ENCODE measurements around the gene ADAM23. TPM values are rescaled to one million over a fixed set of nuclear protein-coding genes. Genes with fewer than 3 reads are reported as not detected.

The ADAM23 gene
- total RNA-seq, 1 experiment from 2014 or later: 24.6 TPM

- peaks cover 8% of the 10 kb centered on the region; the same call in 1 of the 2 replicates for H3K36me3 Mint-ChIP-seq
- no peak for ATAC-seq
- H3K27ac Mint-ChIP-seq: no peak overlapping the region
- POLR2A ChIA-PET: no interaction called here
- H3K4me3 Mint-ChIP-seq: no peak overlapping the region
- no peak for TF ChIP-seq TEAD1 (CRISPR knock-in tag; IDR thresholded peaks at IDR 0.05)
- TF ChIP-seq TCF7 (CRISPR knock-in tag; IDR thresholded peaks at IDR 0.05; ENCODE audit: low read depth): no peak
- no peak for TF ChIP-seq SOX15 (CRISPR knock-in tag; IDR thresholded peaks at IDR 0.05)
- peaks cover 8% of the 10 kb centered on the region; the same call in 1 of the 2 replicates for H3K27me3 Mint-ChIP-seq (ENCODE audit: low read depth)
- no peaks in the 10 kb centered on the region for H3K9me3 Mint-ChIP-seq
- no peak for DNase-seq (ENCODE audit: low spot score)
- peaks cover 22% of the 10 kb centered on the region for H3K4me1 Mint-ChIP-seq
- CTCF ChIA-PET: no interaction called here
Observed at GRCh38 chr2:206452242-206452641, 8.9 kb downstream of the ADAM23 start.

GRCh38 chr2:206452750-206453149 lies 9.4 kb downstream of the ADAM23 start:
- no peak overlapping the region for H3K4me3 Mint-ChIP-seq
- TF ChIP-seq ZNF671 (CRISPR knock-in tag; IDR thresholded peaks at IDR 0.05) (no peak), FOXK1 (CRISPR knock-in tag; IDR thresholded peaks at IDR 0.05) (no peak), ZNF416 (CRISPR knock-in tag; IDR thresholded peaks at IDR 0.05) (no peak), ZSCAN18 (CRISPR knock-in tag; IDR thresholded peaks at IDR 0.05) (no peak), ZNF263 (CRISPR knock-in tag; IDR thresholded peaks at IDR 0.05; ENCODE audit: low read depth) (no peak), IRF1 (CRISPR knock-in tag; IDR thresholded peaks at IDR 0.05) (no peak), NR1H2 (CRISPR knock-in tag; IDR thresholded peaks at IDR 0.05) (no peak), TEAD4 (CRISPR knock-in tag; IDR thresholded peaks at IDR 0.05) (no peak), ARID4B (CRISPR knock-in tag; IDR thresholded peaks at IDR 0.05; ENCODE audit: borderline replicate concordance) (no peak), E2F1 (CRISPR knock-in tag; IDR thresholded peaks at IDR 0.05) (no peak), AR (CRISPR knock-in tag; IDR thresholded peaks at IDR 0.05) (no peak), SMAD4 (CRISPR knock-in tag; IDR thresholded peaks at IDR 0.05) (no peak), FOXP4 (CRISPR knock-in tag; IDR thresholded peaks at IDR 0.05) (no peak), RORB (CRISPR knock-in tag; IDR thresholded peaks at IDR 0.05) (no peak)
- TF ChIP-seq, protein P1, sequence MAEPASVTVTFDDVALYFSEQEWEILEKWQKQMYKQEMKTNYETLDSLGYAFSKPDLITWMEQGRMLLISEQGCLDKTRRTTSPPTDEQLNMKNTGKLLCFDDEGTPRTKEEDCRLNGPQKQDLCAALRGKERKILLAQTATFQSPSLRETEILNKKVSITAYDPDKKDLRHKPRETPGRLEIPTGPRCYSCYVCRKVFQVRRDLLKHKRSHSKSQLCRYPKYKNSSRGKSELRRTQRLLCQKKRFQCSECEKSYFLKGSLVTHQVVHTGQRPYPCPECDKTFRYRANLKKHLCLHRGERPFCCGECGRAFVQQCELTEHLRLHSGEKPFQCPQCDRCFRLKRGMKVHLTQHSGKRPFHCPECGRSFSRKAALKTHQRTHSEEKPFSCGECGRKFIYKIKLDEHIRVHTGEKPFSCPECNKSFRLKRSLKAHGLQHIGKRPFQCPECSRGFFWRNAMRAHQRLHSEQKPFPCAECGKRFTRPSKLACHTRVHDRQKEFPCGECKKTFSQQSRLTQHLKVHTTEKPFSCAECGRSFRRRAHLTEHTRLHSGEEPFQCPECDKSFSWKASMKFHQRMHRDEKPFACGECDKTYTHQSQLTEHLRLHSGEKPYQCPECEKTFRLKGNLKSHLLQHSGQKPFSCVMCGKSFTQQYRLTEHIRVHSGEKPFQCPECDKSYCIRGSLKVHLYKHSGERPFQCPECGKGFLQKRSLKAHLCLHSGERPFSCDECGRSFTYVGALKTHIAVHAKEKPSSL (CRISPR knock-in tag; conservative IDR thresholded peaks at IDR 0.05): no peak
- TF ChIP-seq, protein P2, sequence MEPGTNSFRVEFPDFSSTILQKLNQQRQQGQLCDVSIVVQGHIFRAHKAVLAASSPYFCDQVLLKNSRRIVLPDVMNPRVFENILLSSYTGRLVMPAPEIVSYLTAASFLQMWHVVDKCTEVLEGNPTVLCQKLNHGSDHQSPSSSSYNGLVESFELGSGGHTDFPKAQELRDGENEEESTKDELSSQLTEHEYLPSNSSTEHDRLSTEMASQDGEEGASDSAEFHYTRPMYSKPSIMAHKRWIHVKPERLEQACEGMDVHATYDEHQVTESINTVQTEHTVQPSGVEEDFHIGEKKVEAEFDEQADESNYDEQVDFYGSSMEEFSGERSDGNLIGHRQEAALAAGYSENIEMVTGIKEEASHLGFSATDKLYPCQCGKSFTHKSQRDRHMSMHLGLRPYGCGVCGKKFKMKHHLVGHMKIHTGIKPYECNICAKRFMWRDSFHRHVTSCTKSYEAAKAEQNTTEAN (CRISPR knock-in tag; IDR thresholded peaks at IDR 0.05): no peak
- no peaks in the 10 kb centered on the region for H3K9me3 Mint-ChIP-seq
- DNase-seq (ENCODE audit: low spot score): no peak
- peaks cover 8% of the 10 kb centered on the region; the same call in 1 of the 2 replicates for H3K27me3 Mint-ChIP-seq (ENCODE audit: low read depth)
- no peak for ATAC-seq
- peaks cover 8% of the 10 kb centered on the region; the same call in 1 of the 2 replicates for H3K36me3 Mint-ChIP-seq
- no peak overlapping the region for H3K27ac Mint-ChIP-seq
- POLR2A ChIA-PET: no interaction called here
- H3K4me1 Mint-ChIP-seq: peaks cover 17% of the 10 kb centered on the region
- CTCF ChIA-PET: no interaction called here

Measured in WTC11 (cell line).